GM12873 (cell line): Measurements from ENCODE around the gene DHRS9.

ENCODE experiments used
- TF ChIP-seq, protein P1 (sequence below): IDR thresholded peaks from 2 replicates; pipeline ENCODE4 v1.5.1; 2012; ENCODE audit warnings: low read depth, mild to moderate bottlenecking, moderate library complexity, low read length, control low read depth; ENCODE audit not compliant: insufficient read depth; ENCODE audit errors: missing control alignments

Gene DHRS9

DNA sequence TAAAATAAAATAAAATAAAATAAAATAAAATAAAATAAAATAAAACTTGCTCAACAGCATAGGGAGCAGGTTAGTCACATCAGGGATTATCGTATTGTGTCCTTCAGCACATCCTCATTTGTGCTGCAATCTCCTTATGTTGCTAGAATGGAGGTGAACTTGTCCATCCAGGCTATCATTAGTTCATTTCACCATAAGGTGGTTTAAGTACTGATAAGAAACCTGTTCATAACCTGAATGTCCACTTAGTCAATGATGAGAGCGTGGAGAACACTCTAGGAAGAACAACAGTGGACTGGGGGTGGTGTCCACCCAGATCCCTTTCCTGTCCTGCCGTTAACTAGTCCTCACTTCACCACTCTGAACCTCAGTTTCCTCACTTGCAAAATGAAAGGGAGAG, 21.9 kb downstream of the DHRS9 start:
- TF ChIP-seq, protein P1, sequence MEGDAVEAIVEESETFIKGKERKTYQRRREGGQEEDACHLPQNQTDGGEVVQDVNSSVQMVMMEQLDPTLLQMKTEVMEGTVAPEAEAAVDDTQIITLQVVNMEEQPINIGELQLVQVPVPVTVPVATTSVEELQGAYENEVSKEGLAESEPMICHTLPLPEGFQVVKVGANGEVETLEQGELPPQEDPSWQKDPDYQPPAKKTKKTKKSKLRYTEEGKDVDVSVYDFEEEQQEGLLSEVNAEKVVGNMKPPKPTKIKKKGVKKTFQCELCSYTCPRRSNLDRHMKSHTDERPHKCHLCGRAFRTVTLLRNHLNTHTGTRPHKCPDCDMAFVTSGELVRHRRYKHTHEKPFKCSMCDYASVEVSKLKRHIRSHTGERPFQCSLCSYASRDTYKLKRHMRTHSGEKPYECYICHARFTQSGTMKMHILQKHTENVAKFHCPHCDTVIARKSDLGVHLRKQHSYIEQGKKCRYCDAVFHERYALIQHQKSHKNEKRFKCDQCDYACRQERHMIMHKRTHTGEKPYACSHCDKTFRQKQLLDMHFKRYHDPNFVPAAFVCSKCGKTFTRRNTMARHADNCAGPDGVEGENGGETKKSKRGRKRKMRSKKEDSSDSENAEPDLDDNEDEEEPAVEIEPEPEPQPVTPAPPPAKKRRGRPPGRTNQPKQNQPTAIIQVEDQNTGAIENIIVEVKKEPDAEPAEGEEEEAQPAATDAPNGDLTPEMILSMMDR, result no peak

DNA sequence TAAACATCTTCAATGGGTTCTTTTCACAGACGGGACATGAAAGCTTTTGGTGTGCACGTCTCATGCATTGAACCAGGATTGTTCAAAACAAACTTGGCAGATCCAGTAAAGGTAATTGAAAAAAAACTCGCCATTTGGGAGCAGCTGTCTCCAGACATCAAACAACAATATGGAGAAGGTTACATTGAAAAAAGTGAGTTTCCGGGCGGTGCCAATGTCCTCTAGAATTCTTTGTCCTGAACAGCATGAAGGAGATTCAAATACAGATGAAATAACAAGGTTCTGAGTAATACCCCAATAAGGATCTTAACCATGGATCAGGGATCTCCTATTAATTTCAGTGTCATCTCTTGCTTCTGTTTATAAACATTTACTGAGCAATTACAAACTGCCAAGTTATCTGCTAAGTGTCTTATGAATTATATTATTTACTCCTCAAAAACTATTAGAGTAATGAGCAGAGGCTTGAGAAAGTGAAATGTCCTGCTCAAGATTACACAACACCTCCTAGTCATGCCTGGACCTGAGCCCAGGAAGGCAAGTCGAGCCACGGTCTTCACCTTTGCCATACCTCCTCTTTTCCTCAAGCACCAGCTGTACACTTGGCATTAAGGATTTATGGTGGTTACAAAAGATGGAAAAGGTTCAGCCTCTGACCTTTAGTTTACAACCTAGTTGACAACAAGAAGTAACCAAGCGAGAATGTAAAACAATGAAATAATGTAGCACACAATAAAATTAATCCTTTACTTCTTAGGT, 22.6 kb downstream of the DHRS9 start:
- TF ChIP-seq, protein P1, result no peak

DNA sequence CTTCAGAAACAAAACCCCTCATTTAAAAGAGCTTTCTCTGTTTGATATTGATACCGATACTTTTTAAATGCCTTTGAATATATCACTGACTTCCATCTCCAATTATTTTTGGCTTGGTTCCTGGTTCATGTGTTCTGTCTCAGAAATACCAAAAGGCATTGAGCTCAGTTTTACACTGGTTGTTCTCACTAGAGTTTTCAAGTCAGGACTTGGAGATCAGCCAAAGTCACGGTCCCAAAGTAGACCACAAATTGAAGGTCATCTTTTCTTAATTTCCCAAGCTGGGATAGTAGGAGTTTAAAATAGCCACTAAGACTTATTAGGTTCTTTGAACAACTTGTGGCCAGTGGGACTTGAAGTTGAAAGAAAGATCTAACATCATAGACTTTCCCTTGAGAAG, 24.2 kb downstream of the DHRS9 start:
- TF ChIP-seq, protein P1, result no peak

DNA sequence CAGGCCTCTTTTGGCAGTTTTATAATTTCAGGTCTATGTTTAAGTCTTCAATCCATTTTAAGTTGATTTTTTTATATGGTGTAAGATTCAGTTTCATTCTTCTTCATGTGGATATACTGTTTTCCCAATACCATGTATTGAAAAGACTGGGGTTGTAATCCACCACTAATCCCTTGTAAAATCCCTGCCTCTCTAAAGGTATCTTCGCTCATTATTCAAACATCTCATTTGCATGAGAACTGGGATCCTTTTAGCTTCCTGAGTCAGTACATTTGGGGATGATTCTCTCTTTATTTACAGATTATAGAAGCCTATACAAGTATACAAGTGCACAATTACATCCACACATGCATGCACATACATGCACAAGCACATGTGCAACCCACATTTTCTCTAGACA, 25.3 kb downstream of the DHRS9 start:
- TF ChIP-seq, protein P1, result no peak

DNA sequence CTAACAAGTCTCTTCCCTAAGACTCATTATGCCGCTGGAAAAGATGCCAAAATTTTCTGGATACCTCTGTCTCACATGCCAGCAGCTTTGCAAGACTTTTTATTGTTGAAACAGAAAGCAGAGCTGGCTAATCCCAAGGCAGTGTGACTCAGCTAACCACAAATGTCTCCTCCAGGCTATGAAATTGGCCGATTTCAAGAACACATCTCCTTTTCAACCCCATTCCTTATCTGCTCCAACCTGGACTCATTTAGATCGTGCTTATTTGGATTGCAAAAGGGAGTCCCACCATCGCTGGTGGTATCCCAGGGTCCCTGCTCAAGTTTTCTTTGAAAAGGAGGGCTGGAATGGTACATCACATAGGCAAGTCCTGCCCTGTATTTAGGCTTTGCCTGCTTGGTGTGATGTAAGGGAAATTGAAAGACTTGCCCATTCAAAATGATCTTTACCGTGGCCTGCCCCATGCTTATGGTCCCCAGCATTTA, 26.3 kb downstream of the DHRS9 start:
- TF ChIP-seq, protein P1, result no peak

DNA sequence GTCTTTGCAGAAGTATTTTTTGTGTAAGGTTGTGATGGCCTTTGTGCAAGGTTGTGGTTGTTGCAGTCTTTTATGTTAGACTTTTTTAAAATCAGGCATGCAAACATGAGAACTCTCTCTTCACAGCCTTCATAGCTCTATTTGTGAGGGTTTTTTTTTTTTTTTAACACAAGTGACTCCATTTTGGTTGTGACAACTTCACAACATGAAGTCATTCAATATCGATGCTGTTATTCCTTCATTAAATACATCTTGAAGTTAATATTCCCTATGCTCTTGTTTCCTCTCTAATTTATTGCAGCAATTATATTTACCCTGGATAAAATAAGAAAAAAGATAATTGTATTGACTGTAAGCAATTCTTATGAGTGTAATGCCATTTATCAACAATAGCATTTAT, 35.5 kb downstream of the DHRS9 start:
- TF ChIP-seq, protein P1, result no peak

DNA sequence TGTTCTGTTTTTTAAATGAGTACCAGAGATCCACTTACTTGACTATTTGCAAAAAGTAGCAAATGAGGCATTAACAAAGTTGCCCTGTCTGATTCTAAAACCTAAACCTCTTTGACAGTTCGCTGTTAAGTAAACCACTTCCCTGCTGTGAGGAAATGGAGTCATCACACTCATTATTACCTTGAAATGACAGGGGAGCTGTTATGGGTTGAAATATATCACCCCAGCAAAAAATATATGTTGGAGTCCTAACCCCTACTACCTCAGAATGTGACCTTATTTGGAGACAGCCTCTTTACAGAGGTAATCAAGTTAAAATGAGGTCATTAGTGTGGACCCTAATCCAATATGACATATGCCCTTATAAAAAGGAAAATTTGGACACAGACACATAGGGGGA, 36.1 kb downstream of the DHRS9 start:
- TF ChIP-seq, protein P1, result no peak

DNA sequence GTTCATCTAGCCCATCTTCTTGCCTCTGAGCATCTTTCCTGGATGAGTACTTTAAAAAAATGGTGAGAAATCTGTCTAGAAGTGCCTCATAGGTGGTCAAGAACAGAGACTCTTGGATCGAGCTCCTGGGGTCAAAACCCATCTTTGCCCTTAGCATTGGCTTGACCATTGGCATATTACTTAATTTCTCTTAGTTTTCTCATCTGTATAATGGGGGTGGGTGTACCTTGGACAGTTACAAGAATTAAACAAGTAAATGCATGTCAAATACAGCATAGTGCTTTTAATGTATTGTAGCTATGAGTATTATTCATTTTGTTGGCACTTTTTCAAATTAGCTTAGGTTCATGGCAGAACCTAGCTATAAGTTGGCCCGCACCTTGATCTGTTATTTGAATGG, 36.8 kb downstream of the DHRS9 start:
- TF ChIP-seq, protein P1, result no peak
